ENCODE results near the gene AMMECR1. TPM values are rescaled to one million over a fixed set of nuclear protein-coding genes. Genes with fewer than 3 reads are reported as not detected.

Gene AMMECR1
- total RNA-seq, 3 donors from 2014 or later, result 4.1 to 10.7 (median 8.2) TPM

- Histone ChIP-seq H3K9me3 (no peaks in the 10 kb centered on the region), H3K4me3 (no peak overlapping the region), H3K4me1 (ENCODE audit: low read depth) (no peaks in the 10 kb centered on the region), H3K36me3 (ENCODE audit: low read depth) (no peaks in the 10 kb centered on the region)
- intact Hi-C loops (cut with DNase I, micrococcal nuclease), result no loop called here
- DNase-seq, result no peak
- no peak for ATAC-seq
- TF ChIP-seq, protein P1, sequence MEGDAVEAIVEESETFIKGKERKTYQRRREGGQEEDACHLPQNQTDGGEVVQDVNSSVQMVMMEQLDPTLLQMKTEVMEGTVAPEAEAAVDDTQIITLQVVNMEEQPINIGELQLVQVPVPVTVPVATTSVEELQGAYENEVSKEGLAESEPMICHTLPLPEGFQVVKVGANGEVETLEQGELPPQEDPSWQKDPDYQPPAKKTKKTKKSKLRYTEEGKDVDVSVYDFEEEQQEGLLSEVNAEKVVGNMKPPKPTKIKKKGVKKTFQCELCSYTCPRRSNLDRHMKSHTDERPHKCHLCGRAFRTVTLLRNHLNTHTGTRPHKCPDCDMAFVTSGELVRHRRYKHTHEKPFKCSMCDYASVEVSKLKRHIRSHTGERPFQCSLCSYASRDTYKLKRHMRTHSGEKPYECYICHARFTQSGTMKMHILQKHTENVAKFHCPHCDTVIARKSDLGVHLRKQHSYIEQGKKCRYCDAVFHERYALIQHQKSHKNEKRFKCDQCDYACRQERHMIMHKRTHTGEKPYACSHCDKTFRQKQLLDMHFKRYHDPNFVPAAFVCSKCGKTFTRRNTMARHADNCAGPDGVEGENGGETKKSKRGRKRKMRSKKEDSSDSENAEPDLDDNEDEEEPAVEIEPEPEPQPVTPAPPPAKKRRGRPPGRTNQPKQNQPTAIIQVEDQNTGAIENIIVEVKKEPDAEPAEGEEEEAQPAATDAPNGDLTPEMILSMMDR (IDR thresholded peaks at IDR 0.05), result no peak
These were observed 49.5 kb downstream of the AMMECR1 start for GRCh38 chrX:110268395-110268794.

GRCh38 chrX:110267874-110268273 is 50.0 kb downstream of the AMMECR1 start:
- Histone ChIP-seq H3K4me3 (no peak overlapping the region), H3K4me1 (ENCODE audit: low read depth) (no peaks in the 10 kb centered on the region), H3K36me3 (ENCODE audit: low read depth) (no peaks in the 10 kb centered on the region), H3K9me3 (no peaks in the 10 kb centered on the region)
- intact Hi-C loops (cut with DNase I, micrococcal nuclease), result no loop called here
- ATAC-seq, result no peak
- TF ChIP-seq, protein P1 (IDR thresholded peaks at IDR 0.05), result no peak
- DNase-seq, result no peak

- Histone ChIP-seq H3K36me3 (ENCODE audit: low read depth) (no peaks in the 10 kb centered on the region), H3K9me3 (no peaks in the 10 kb centered on the region), H3K4me3 (no peak overlapping the region), H3K4me1 (ENCODE audit: low read depth) (no peaks in the 10 kb centered on the region)
- TF ChIP-seq, protein P1 (IDR thresholded peaks at IDR 0.05), result no peak
- ATAC-seq (no peak), DNase-seq (no peak)
- intact Hi-C loops (cut with DNase I, micrococcal nuclease), result no loop called here
These were observed 52.2 kb downstream of the AMMECR1 start for GRCh38 chrX:110265661-110266060.

GRCh38 chrX:110259117-110259516 is 58.8 kb downstream of the AMMECR1 start:
- H3K4me3 ChIP-seq, result no peak overlapping the region
- intact Hi-C loops (cut with DNase I, micrococcal nuclease), result no loop called here
- TF ChIP-seq, protein P1 (IDR thresholded peaks at IDR 0.05), result no peak
- DNase-seq (no peak), ATAC-seq (no peak)
- no peaks in the 10 kb centered on the region for H3K9me3 ChIP-seq
- H3K36me3 ChIP-seq (ENCODE audit: low read depth), result no peaks in the 10 kb centered on the region
- H3K4me1 ChIP-seq (ENCODE audit: low read depth), result no peaks in the 10 kb centered on the region

GRCh38 chrX:110258552-110258951 is 59.3 kb downstream of the AMMECR1 start:
- no peaks in the 10 kb centered on the region for H3K36me3 ChIP-seq (ENCODE audit: low read depth)
- no peak overlapping the region for H3K4me3 ChIP-seq
- DNase-seq (no peak), ATAC-seq (no peak)
- H3K4me1 ChIP-seq (ENCODE audit: low read depth), result no peaks in the 10 kb centered on the region
- no peaks in the 10 kb centered on the region for H3K9me3 ChIP-seq
- TF ChIP-seq, protein P1 (IDR thresholded peaks at IDR 0.05), result no peak
- intact Hi-C loops (cut with DNase I, micrococcal nuclease), result no loop called here

DNA sequence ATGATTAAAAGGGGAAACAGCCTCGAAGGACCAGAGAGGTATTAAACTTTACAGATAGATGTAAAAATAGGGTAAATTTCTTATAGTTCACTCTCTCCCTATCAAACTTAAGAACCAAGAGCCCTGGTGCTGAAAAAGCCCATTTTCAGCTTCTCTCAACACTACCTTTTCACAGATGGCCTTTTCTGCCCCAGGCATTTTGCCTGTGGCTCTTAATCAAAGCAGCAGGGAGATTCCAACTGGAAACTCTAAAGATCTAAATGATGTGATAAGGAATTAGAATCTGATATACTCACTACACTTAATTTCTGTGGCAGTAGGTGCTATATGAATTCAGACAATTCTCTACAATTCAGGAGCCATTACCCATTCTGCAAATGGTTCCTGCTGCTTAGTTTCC is 60.0 kb downstream of the AMMECR1 start:
- H3K9me3 ChIP-seq, result no peaks in the 10 kb centered on the region
- ATAC-seq (no peak), DNase-seq (no peak)
- H3K4me1 ChIP-seq (ENCODE audit: low read depth), result no peaks in the 10 kb centered on the region
- no peak overlapping the region for H3K4me3 ChIP-seq
- no peaks in the 10 kb centered on the region for H3K36me3 ChIP-seq (ENCODE audit: low read depth)
- intact Hi-C loops (cut with DNase I, micrococcal nuclease), result no loop called here
- TF ChIP-seq, protein P1 (IDR thresholded peaks at IDR 0.05), result no peak

Measured in mucosa of descending colon (tissue), 3 donors.